ENCODE measurements around the gene NKAP. TPM values are rescaled to one million over a fixed set of nuclear protein-coding genes. Genes with fewer than 3 reads are reported as not detected.
"Not testable (repeated sequence)": the region's sequence is repeated elsewhere in the genome, so short reads cannot be mapped to it uniquely, and the experiment has no call there.

NKAP gene
- total RNA-seq, 1 donor from 2014 or later = 8.9 TPM

DNA sequence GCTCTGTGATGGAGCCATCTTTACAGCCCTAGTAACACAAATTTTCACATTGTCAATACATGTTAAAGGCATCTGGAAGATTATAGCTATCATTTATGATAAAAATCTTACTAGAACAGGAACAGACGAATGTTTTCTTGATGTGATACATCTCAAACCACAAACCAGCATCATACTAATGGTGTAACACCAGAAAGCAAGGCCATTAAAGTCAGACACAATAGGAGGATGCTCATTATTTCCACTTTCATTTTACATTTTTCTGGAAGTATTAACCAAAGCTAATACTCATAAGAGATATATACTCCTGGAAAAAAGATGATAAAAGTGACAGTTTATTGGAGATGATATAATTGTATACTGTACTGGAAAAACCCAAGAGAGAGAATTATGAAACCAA, 42.6 kb downstream of the NKAP start:
- intact Hi-C loops (cut with micrococcal nuclease) = no loop called here

GRCh38 chrX:119899125-119899524, 44.4 kb downstream of the NKAP start:
- DNase-seq = no peak
- H3K4me1 Mint-ChIP-seq = no peaks in the 10 kb centered on the region
- no peaks in the 10 kb centered on the region for H3K27me3 Mint-ChIP-seq
- H3K9me3 Mint-ChIP-seq = no peaks in the 10 kb centered on the region
- intact Hi-C loops (cut with micrococcal nuclease) = no loop called here
- H3K4me3 Mint-ChIP-seq = no peak overlapping the region
- no peak overlapping the region for H3K27ac Mint-ChIP-seq
- H3K36me3 Mint-ChIP-seq (ENCODE audit: low read depth) = no peaks in the 10 kb centered on the region

More for the DNA sequence above, 42.6 kb downstream of the NKAP start:
- no peak for DNase-seq
- H3K36me3 Mint-ChIP-seq (ENCODE audit: low read depth) = no peaks in the 10 kb centered on the region
- no peak overlapping the region for H3K27ac Mint-ChIP-seq
- H3K4me1 Mint-ChIP-seq = no peaks in the 10 kb centered on the region
- no peaks in the 10 kb centered on the region for H3K9me3 Mint-ChIP-seq
- no peaks in the 10 kb centered on the region for H3K27me3 Mint-ChIP-seq
- no peak overlapping the region for H3K4me3 Mint-ChIP-seq

- intact Hi-C loops (cut with micrococcal nuclease) = no loop called here
- H3K36me3 Mint-ChIP-seq (ENCODE audit: low read depth) = no peaks in the 10 kb centered on the region
- no peaks in the 10 kb centered on the region for H3K4me1 Mint-ChIP-seq
- H3K4me3 Mint-ChIP-seq = no peak within 1 kb of the TSS
- H3K9me3 Mint-ChIP-seq = no peaks in the 10 kb centered on the region
- H3K27ac Mint-ChIP-seq = no peak within 1 kb of the TSS
- H3K27me3 Mint-ChIP-seq = no peaks in the 10 kb centered on the region
- no peak for DNase-seq
Observed at GRCh38 chrX:119895843-119896326, 47.7 kb downstream of the NKAP start, which contains the start of gene AKAP14. TSS of gene AKAP14 (plus strand) at chrX:119895893. CDS start at chrX:119903224, 7,331 bp downstream.

- DNase-seq; H3K9me3 Mint-ChIP-seq; H3K36me3 Mint-ChIP-seq (ENCODE audit: low read depth); H3K4me3 Mint-ChIP-seq; intact Hi-C loops (cut with micrococcal nuclease); H3K4me1 Mint-ChIP-seq; H3K27me3 Mint-ChIP-seq; H3K27ac Mint-ChIP-seq: not testable (repeated sequence)
Observed at GRCh38 chrX:119891961-119892692, 51.4 kb downstream of the NKAP start.

DNA sequence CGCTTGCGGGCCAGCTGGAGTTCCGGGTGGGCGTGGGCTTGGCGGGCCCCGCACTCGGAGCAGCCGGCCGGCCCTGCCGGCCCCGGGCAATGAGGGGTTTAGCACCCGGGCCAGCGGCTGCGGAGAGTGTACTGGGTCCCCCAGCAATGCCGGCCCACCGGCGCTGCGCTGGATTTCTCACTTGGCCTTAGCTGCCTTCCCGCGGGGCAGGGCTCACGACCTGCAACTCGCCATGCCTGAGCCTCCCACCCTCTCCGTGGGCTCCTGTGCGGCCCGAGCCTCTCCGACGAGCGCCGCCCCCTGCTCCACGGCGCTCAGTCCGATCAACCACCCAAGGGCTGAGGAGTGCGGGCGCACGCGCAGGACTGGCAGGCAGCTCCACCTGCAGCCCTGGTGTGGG, 52.9 kb downstream of the NKAP start:
- H3K27me3 Mint-ChIP-seq; H3K4me3 Mint-ChIP-seq; H3K4me1 Mint-ChIP-seq; H3K36me3 Mint-ChIP-seq (ENCODE audit: low read depth); DNase-seq; intact Hi-C loops (cut with micrococcal nuclease); H3K9me3 Mint-ChIP-seq; H3K27ac Mint-ChIP-seq: not testable (repeated sequence)

DNA sequence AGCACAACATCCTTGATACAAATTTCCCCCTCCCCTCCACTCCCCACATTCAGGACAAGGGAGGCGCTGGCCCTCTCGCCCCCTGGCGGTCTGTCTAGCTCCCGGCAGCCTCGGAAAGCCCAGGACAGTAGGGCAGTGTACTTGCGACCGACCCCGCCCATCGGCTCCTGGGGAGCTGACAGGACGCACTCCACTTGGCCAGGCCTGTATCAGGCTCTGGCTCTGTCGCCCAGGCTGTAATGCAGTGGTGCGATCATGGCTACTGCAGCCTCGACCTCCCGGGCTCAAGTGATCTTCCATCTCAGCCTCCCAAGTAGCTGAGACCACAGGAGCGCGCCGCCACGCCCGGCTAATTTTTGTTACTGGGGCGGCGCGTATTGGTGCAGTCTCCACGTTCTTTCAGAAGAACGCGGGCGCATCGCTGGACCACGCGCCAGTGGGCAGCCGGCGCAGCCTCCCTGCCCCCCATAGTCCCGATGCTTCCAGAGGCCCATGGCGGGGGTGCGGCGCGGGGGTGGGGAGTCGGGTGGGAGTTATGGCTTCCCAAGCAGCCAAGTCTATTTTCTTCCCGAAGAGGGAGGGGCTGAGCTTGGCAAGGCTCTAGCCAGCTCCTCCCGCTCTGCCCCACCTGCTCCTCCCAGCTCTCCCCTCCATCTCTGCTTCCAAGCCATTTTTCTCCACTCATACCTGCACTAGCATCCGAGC, 55.7 kb downstream of the NKAP start:
- no peaks in the 10 kb centered on the region for H3K9me3 Mint-ChIP-seq
- H3K36me3 Mint-ChIP-seq (ENCODE audit: low read depth) = no peaks in the 10 kb centered on the region
- no peaks in the 10 kb centered on the region for H3K27me3 Mint-ChIP-seq
- peak; percentile 86 for DNase-seq
- intact Hi-C loops (cut with micrococcal nuclease) = loop anchor here (10.0 kb wide), 1 partner anchor 313 kb away; the partner anchor contains the start of gene UBE2A
- H3K27ac Mint-ChIP-seq = no peak overlapping the region
- H3K4me3 Mint-ChIP-seq = peak overlapping the region; percentile 57
- peaks cover 4% of the 10 kb centered on the region for H3K4me1 Mint-ChIP-seq

DNA sequence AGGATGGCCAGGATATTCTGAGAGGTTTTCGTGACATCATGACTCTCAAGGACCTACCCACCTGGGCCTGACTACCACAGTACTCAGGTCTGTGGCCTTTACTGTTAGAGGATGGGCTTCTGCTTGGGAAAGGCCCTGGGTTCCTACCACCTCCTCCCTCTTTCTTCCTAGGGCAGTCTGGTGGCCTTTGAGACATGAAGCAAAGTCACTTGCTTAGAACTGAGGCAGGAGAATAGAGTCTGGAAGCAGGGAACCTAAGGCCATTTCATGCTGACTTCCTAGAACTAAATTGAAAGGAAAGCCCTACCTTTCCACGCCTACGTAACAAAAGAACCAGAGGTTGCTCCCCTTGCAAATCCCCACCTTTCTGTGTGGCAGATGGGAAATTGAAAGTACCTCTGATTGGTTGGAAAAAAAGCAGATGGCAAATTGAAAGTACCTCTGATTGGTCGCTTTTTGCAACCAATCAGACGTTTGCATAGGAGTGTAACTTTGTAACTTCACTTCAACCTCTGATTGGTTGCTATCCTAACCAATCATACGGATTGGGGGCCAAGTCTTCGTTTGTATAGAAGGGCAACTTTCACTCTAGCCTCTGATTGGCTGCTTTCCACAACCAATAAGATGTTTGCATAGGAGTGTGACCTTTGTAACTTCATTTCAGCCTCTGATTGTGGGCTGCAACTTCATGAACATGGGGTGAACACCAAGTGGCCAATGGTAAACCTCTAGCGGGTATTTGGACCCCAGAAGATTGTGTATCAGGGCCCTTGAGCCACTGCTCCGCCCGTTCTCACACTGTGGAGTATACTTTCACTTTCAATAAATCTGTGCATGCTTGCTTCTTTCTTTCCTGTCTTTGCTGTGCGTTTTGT, 57.8 kb downstream of the NKAP start:
- DNase-seq = peak; percentile 63
- Mint-ChIP-seq H3K36me3 (ENCODE audit: low read depth) (no peaks in the 10 kb centered on the region), H3K27me3 (no peaks in the 10 kb centered on the region), H3K4me3 (peak overlapping the region; percentile 28), H3K9me3 (no peaks in the 10 kb centered on the region), H3K27ac (no peak overlapping the region), H3K4me1 (peaks cover 4% of the 10 kb centered on the region)
- intact Hi-C loops (cut with micrococcal nuclease) = loop anchor here (10.0 kb wide), 1 partner anchor 311 kb away; the partner anchor contains the start of gene UBE2A

DNA sequence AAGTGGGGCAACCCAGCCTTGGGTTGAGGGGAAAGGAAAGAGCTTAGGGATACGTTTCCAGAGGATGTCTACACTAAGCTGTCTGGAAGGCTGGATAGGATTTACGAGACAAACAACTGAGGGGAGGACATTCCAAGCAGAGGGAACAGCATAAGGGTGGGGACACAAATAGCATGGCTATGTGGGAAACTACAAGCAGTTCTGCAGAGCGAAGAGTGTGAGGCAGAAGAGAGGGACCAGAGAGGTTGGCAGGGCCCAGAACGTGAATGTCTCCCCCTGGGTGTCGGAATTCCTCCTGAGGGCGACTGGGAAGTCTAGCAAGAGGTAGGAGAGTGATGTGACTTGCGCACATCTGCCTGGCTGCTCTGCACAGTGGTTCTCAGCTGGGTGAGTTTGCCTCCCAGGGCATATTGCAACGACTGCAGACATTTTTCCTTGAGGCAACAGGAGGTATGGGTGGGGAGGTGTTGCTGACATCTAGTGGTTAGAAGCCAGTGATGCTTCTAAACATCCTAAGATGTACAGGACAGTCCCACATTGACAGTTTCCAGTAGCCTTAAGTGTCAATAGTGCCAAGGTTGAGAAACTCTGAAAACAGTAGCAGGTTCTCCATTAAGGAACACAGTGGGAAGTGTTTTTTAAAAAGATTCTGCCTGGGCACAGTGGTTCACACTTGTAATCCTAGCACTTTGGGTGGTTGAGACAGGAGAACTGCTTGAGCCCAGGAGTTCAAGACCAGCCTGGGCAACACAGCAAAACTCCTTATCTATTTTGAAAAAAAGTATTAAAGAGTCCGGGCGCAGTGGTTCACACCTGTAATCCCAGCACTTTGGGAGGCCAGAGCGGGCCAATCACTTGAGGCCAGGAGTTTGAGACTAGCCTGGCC, 62.8 kb downstream of the NKAP start:
- Mint-ChIP-seq H3K4me1 (peaks cover 10% of the 10 kb centered on the region), H3K27ac (peak overlapping the region; percentile 41), H3K36me3 (ENCODE audit: low read depth) (peaks cover 17% of the 10 kb centered on the region), H3K9me3 (no peaks in the 10 kb centered on the region), H3K27me3 (no peaks in the 10 kb centered on the region), H3K4me3 (no peak overlapping the region)
- peak; percentile 77 for DNase-seq
- intact Hi-C loops (cut with micrococcal nuclease) = loop anchor here (1.0 to 10.0 kb wide), 5 partner anchors 9 to 393 kb away; partner anchors contain the start of genes NDUFA1, RNF113A, RPL39 and UBE2A

DNA sequence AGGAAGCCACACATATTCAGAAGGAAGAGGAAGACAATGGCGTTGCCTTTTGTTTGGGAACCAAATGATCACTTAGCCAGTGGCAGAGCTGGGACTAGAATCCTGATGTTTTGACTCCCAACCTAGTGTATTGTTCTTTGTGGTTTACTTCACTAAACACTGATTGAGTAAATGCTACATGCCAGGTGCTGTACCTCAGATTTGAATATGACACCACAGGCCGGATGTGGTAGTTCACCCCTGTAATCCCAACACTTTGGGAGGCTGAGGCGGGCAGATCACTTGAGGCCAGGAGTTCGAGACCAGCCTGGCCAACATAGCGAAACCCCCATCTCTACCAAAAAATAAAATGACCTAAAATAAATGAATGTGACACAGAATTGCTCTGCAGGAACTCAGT, 63.5 kb downstream of the NKAP start:
- Mint-ChIP-seq H3K27ac (peak overlapping the region; percentile 41), H3K27me3 (no peaks in the 10 kb centered on the region), H3K9me3 (no peaks in the 10 kb centered on the region), H3K4me1 (peaks cover 10% of the 10 kb centered on the region), H3K36me3 (ENCODE audit: low read depth) (peaks cover 18% of the 10 kb centered on the region), H3K4me3 (no peak overlapping the region)
- peak; percentile 58 for DNase-seq
- intact Hi-C loops (cut with micrococcal nuclease) = loop anchor here (1.0 to 10.0 kb wide), 5 partner anchors 9 to 393 kb away; partner anchors contain the start of genes NDUFA1, RNF113A, RPL39 and UBE2A

DNA sequence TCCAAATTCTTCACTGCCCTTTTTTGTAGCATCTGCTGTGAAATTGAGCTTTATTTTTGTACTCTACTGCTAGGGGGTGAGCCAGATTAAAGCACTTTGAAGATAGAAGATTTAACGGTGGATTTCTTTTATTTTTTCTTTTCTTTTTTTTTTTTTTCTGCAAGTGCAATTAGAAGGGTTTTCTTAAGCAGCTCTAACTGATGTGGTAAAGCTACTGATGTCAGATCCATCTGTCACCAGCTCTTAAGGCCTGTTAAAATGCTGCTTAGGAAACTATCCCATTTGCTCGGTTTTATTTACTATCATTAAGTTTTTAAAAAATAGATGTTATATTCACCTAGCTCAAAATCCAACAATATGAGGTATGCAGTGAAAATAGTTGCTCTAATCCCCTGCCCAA, 64.8 kb downstream of the NKAP start:
- H3K4me1 Mint-ChIP-seq = peaks cover 10% of the 10 kb centered on the region
- peaks cover 21% of the 10 kb centered on the region for H3K36me3 Mint-ChIP-seq (ENCODE audit: low read depth)
- no peaks in the 10 kb centered on the region for H3K27me3 Mint-ChIP-seq
- no peak overlapping the region for H3K4me3 Mint-ChIP-seq
- DNase-seq = no peak
- no peaks in the 10 kb centered on the region for H3K9me3 Mint-ChIP-seq
- intact Hi-C loops (cut with micrococcal nuclease) = no loop called here
- H3K27ac Mint-ChIP-seq = no peak overlapping the region

DNA sequence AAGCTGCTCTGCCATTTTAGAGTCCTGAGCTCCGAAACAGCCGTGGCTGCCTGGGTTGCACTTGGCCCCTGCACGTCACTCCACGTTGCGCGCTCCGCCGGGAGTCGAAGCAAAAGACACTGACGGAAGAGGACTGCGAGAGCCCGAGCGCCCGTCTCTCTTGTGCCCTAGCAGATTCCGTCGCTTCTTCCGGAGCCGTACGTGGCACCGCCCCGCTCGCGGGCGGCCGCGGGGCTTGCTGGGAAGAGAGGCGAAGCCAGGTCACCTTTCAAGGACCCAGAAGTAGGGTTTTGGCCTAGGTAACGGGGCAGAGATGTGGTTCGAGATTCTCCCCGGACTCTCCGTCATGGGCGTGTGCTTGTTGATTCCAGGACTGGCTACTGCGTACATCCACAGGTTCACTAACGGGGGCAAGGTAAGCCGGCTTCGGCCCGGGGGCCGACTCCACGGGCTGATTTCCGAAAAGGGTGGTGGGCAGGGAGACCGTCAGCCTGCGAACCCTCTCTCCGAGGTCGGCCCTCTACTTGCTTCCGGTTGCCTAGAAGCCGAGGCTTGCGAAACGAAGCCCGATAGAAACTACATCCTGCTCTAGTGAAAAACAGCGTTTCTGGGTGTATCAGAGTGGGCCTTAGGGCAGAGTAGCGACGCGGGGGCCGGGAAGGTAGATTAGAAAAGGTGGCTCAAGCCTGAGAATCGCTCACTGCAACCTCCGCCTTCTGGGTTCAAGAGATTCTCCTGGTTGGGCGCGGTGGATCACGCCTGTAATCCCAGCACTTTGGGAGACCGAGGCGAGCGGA, 71.8 kb downstream of the NKAP start, which contains the start of the genes NDUFA1 and RNF113A:
Gene NDUFA1 (plus strand): TSS at position 234 of the 797 bp plus-strand sequence. CDS start 80 bp downstream, at position 314.
Gene RNF113A (minus strand): TSS at position 135 of the 797 bp plus-strand sequence. CDS start 120 bp downstream, at position 15.
- H3K27me3 Mint-ChIP-seq = no peaks in the 10 kb centered on the region
- H3K9me3 Mint-ChIP-seq = no peaks in the 10 kb centered on the region
- H3K4me1 Mint-ChIP-seq = peaks cover 5% of the 10 kb centered on the region

GRCh38 chrX:119871245-119871598, 72.3 kb downstream of the NKAP start:
- peak overlapping the region; percentile 99 for H3K27ac Mint-ChIP-seq
- DNase-seq = no peak
- peak overlapping the region; percentile 98 for H3K4me3 Mint-ChIP-seq
- peaks cover 19% of the 10 kb centered on the region for H3K36me3 Mint-ChIP-seq (ENCODE audit: low read depth)
- H3K4me1 Mint-ChIP-seq = peaks cover 5% of the 10 kb centered on the region
- H3K9me3 Mint-ChIP-seq = no peaks in the 10 kb centered on the region
- H3K27me3 Mint-ChIP-seq = no peaks in the 10 kb centered on the region
- intact Hi-C loops (cut with micrococcal nuclease) = loop anchor here (1.0 to 2.0 kb wide), 6 partner anchors 9 to 178 kb away; partner anchors contain the start of genes NKAP, RPL39 and SEPTIN6

More for the DNA sequence above, 71.8 kb downstream of the NKAP start, which contains the start of the genes NDUFA1 and RNF113A:
- intact Hi-C loops (cut with micrococcal nuclease) = loop anchor here (1.0 to 2.0 kb wide), 6 partner anchors 9 to 179 kb away; partner anchors contain the start of genes NKAP, RPL39 and SEPTIN6
- H3K4me3 Mint-ChIP-seq = peak within 1 kb of the TSS; percentile 98
- H3K27ac Mint-ChIP-seq = peak within 1 kb of the TSS; percentile 99
- peak; percentile 96 for DNase-seq
- H3K36me3 Mint-ChIP-seq (ENCODE audit: low read depth) = peaks cover 19% of the 10 kb centered on the region

All from activated CD4-positive, alpha-beta T cell treated with anti-CD3 and anti-CD28 coated beads, Interleukin-2, amount 10 ng/mL, durations not matched to agents 24 days and 14 days (primary cell).